Uterus (tissue), 2 donors: ENCODE measurements around the gene GMPPB.

Experiments used
- CTCF ChIP-seq, 4 experiments: fragments of 200-600 bp in 2 of 4; fragments of 450-650 bp in 2 of 4; sonication (generic) in 2 of 4; IDR thresholded peaks; one replicate each; pipeline ENCODE4 v1.5.1; 2016 to 2019; ENCODE audit warnings: antibody characterized with exemption in 4 of 4, mild to moderate bottlenecking in 2 of 4, moderate library complexity in 1 of 4
- POLR2A ChIP-seq, 2 donors: fragments of 450-650 bp; IDR thresholded peaks; one replicate each; pipeline ENCODE4 v1.6.1; 2016; ENCODE audit warnings: antibody characterized with exemption in 2 of 2, mild to moderate bottlenecking in 1 of 2, moderate library complexity in 1 of 2

GRCh38 chr3:49700453-49701128, 23.2 kb downstream of the GMPPB start:
- TF ChIP-seq CTCF (IDR thresholded peaks at IDR 0.05) (no peak), POLR2A (IDR thresholded peaks at IDR 0.05) (no peak)
